GM12864 (cell line): ENCODE results near the gene SLC15A1.

ENCODE experiments used
- DNase-seq: peaks from one replicate; pipeline ENCODE4 v3.0.0-alpha.2; 2011; ENCODE audit warnings: low read depth
- H3K4me3 ChIP-seq: 2 replicates; pipeline ENCODE4 v1.5.1; 2011; ENCODE audit warnings: mild to moderate bottlenecking, low read depth, low read length, control low read depth
- TF ChIP-seq, protein P1 (sequence below): IDR thresholded peaks from 2 replicates; pipeline ENCODE4 v1.5.1; 2011; ENCODE audit warnings: low read depth, mild to moderate bottlenecking, moderate library complexity, low read length, control low read depth, inconsistent platforms; ENCODE audit errors: missing control alignments

Gene SLC15A1

DNA sequence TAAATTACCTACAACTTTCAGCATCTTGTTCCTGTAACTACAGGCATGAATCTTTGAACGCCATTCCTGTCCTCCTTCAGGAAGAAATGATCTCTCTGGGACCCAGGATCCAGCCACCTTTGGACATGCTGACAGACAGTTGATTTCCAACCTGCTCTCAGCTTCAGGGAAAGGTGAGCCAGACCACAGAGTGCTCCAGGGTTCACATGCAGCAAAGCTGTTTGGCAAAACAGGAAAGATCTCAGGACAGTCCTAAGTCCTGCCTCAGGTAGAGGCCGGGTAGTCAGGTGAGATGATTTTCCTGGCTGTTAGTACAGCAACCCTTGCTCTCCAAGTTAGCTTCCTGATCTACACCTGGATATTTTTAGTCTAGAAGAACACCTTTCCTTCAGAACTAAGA, 9.1 kb downstream of the SLC15A1 start:
- no peak overlapping the region for H3K4me3 ChIP-seq
- no peak for DNase-seq
- TF ChIP-seq, protein P1, sequence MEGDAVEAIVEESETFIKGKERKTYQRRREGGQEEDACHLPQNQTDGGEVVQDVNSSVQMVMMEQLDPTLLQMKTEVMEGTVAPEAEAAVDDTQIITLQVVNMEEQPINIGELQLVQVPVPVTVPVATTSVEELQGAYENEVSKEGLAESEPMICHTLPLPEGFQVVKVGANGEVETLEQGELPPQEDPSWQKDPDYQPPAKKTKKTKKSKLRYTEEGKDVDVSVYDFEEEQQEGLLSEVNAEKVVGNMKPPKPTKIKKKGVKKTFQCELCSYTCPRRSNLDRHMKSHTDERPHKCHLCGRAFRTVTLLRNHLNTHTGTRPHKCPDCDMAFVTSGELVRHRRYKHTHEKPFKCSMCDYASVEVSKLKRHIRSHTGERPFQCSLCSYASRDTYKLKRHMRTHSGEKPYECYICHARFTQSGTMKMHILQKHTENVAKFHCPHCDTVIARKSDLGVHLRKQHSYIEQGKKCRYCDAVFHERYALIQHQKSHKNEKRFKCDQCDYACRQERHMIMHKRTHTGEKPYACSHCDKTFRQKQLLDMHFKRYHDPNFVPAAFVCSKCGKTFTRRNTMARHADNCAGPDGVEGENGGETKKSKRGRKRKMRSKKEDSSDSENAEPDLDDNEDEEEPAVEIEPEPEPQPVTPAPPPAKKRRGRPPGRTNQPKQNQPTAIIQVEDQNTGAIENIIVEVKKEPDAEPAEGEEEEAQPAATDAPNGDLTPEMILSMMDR: no peak

DNA sequence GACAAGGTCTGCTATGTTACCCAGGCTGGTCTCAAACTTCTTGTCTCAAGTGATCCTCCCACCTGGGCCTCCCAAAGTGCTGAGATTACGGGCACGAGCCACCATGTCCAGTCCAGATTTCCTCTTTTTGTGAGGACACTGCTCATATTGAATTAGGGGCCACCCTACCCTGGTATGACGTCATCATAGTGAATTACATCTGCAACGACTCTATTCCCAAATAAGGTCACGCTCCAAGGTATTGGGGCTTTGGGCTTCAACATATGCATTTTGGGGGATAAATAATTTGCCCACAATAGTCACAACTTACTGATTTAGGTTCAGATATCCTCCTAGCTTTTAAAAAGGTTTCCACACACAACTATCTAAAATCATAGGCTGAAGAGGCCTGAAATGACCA, 9.5 kb downstream of the SLC15A1 start:
- TF ChIP-seq, protein P1: no peak
- DNase-seq: no peak
- no peak overlapping the region for H3K4me3 ChIP-seq

DNA sequence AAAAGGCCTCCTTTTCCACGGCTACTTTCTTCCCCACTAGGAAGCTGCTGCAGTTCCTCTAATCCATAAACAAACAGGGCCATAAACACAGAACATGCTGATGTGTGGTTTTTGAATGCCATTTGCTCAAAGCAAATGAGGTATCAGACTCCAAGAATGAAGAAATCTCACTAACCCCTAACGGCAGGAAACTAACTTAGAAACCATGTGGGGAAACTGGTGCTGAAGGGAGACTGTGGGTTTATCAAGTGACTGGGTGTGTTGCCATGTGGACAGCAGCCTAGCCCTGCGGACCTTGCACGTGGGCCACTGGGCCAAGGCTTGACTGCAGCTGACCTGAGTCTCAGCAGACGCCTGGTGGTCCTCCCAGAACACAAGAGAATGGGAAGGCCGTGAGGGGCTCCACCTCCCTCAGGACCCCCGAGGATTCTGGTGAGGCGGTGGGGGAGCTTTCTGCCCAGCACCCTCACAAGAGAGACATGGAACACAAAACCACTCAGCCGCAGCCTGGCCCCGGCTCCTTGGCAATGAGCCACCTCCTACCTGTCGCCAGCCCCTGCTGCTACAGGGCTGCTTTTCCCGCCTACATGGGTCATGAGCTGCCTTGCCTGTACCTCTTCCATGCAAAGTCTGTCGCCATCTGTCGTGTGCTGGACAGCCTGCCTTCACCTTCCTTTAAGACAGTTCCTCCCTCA, 10.6 kb downstream of the SLC15A1 start:
- DNase-seq: no peak
- H3K4me3 ChIP-seq: no peak overlapping the region
- TF ChIP-seq, protein P1: no peak

DNA sequence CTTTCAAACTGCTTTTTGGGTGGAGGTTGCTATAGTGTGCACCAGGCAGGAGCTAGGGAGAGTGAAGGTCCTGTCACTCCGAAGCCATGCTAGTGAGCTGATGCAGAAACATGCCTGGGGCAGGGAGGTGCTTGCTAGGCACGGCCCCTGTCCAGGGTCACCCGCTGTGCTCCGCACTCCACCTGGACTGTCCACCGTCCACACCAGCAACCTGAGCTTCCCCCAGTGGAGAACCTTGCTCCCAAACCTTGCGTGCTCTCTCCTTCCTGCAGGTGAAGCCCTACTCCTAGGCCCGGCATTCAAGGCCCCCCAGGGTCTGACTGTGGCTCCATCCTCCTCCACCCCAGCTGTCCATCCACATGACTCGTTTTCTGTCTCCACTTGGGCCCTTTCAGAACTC, 12.3 kb downstream of the SLC15A1 start:
- TF ChIP-seq, protein P1: no peak
- no peak for DNase-seq
- no peak overlapping the region for H3K4me3 ChIP-seq

DNA sequence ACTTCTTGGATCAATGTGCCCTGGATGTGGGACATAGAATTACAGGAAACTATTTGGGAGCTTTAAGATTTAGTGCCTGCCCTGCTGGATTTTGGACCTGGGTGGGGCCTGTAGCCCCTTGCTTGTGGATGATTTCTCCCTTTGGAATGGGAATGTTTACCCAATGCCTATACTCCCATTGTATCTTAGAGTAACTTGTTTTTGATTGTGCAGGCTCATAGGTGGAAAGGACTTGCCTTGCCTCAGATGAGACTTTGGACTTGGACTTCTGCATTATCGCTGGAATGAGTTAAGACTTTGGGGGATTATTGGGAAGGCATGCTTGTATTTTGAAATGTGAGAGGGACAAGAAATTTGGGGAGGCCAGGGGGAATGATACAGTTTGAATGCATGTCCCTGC, 13.5 kb downstream of the SLC15A1 start:
- no peak overlapping the region for H3K4me3 ChIP-seq
- TF ChIP-seq, protein P1: no peak
- DNase-seq: no peak

DNA sequence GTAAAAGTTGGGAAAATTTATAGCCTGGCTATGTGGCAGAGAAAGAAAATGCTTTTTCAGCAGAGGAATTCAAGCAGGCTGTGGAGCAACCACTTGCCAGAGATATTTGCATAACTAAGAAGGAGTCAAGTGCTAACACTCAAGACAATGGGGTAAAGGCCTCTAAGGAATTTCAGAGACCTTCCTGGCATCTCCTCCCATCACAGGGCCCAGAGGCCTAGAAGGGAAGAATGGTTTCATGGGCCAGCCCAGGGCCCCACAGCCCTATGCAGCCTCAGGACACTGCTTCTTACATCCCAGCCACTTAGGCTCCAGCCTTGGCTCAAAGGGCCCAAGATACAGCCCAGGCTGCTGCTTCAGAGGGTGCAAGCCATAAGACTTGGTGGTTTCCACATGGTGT, 14.3 kb downstream of the SLC15A1 start:
- DNase-seq: no peak
- TF ChIP-seq, protein P1: no peak
- no peak overlapping the region for H3K4me3 ChIP-seq

DNA sequence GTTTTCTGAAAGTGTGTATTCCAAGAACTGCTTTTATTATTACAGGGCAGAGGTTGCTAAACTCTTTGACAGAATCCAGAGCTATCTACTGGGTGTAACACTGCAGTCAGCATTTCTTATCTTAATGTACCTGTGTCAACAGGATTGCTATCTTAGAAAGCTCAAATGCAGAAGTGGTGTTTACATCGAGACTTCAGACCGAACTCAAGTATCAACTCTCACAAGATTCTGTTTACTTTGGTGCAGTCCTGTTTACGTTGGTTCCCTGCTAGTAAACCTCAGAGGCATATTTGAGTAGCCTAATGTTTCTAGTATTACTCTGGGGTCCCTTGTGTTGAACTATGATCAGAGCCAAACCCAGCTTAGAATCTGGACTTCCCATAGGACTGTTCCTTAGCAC, 20.5 kb downstream of the SLC15A1 start:
- no peak overlapping the region for H3K4me3 ChIP-seq
- no peak for DNase-seq
- TF ChIP-seq, protein P1: no peak
